Measurements from ENCODE around the gene MEIS2. TPM values are rescaled to one million over a fixed set of nuclear protein-coding genes. Genes with fewer than 3 reads are reported as not detected.

Gene MEIS2
- total and polyA plus RNA-seq, 2 of the 13 experiments (the other 11 are each of a cell fraction or from before 2014, with no cell fraction given) = 10.7 to 12.4 TPM

DNA sequence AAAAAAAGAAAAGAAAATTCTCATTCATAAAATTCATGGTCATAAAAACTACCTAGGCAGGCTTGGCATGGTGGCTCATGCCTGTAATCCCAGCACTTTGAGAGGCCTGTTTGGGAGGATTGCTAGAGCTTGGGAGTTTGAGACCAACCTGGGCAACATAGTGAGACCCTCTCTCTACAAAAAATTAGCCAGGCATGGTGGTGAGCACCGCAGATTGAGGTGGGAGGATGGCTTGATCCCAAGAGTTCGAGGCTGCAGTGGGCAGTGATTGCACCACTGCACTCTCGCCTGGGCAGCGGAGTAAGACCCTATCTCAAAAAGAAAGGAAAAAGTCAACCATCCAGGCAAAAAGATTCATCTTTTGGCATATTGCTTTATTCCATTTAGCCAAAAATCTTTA, 58.5 kb downstream of the MEIS2 start:
- Histone ChIP-seq H3K36me3 (replicated peaks in 1 of 2; ENCODE audit: control insufficient read depth in 1 of 2, insufficient read depth in 2 of 2, low read length in 2 of 2) (peaks cover 0 to 8% of the 10 kb centered on the region in 2 experiments; a peak in 2 of 5 replicates), H3K4me2 (ENCODE audit: low read depth, low read length) (no peak overlapping the region), H3K27ac (ENCODE audit: extremely low read length, insufficient read depth, low read length) (no peak overlapping the region), H3K4me3 (replicated peaks in 1 of 3; ENCODE audit: insufficient read depth in 1 of 3, low read depth in 2 of 3, low read length in 3 of 3) (no peak overlapping the region), H3K9me3 (ENCODE audit: low read length) (no peaks in the 10 kb centered on the region), H3K9ac (ENCODE audit: insufficient read depth, low read depth, low read length) (no peak overlapping the region), H2AFZ (ENCODE audit: low read length) (no peak overlapping the region), H3K27me3 (ENCODE audit: control insufficient read depth in 1 of 2, insufficient read depth in 2 of 2, low read length in 2 of 2) (no peaks in the 10 kb centered on the region), H4K20me1 (ENCODE audit: insufficient read depth, low read length) (no peaks in the 10 kb centered on the region), H3K4me1 (ENCODE audit: insufficient read depth, low read length) (peaks cover 46% of the 10 kb centered on the region), H3K79me2 (ENCODE audit: insufficient read depth, low read length) (no peaks in the 10 kb centered on the region)
- WGBS (ENCODE audit: low lambda C conversion rate) = 88% methylated on average over 4 of the region's 4 CpGs
- FAIRE-seq (no peak), DNase-seq (ENCODE audit: low spot score) (no peak), ATAC-seq (no peak)
- ChIA-PET CTCF (ENCODE audit: low intra/inter-chr PET ratio, low total read pairs) (no interaction called here), POLR2A (no interaction called here)
- intact Hi-C loops (cut with micrococcal nuclease; ENCODE audit: unreplicated experiment) (loop anchor here (2.0 to 10.0 kb wide), 3 partner anchors 59 to 107 kb away; partner anchors contain the start of gene MEIS2), in situ Hi-C loops (cut with HindIII; ENCODE audit: extremely low pct_ligation_motif_present, low pct_unique_long_range_greater_than_20kb) (loop anchor here (10.0 kb wide), 1 partner anchor 53 kb away; no protein-coding TSS in a partner anchor)
- TF ChIP-seq XRCC5 (optimal IDR thresholded peaks at IDR 0.05; ENCODE audit: low read length) (no peak), ZNF615 (CRISPR knock-in tag; IDR thresholded peaks at IDR 0.05; ENCODE audit: borderline replicate concordance) (no peak), SALL1 (CRISPR knock-in tag; IDR thresholded peaks at IDR 0.05) (no peak), POLR2AphosphoS5 (IDR thresholded peaks at IDR 0.05; ENCODE audit: low read depth, low read length) (no peak), ZBTB26 (CRISPR knock-in tag; IDR thresholded peaks at IDR 0.05; ENCODE audit: borderline replicate concordance) (no peak), TAF15 (IDR thresholded peaks at IDR 0.05; ENCODE audit: low read depth, low read length, poor library complexity, severe bottlenecking) (no peak), ZNF292 (CRISPR knock-in tag; IDR thresholded peaks at IDR 0.05; ENCODE audit: borderline replicate concordance, low read depth) (no peak), AHR (CRISPR knock-in tag; IDR thresholded peaks at IDR 0.05) (no peak), SIN3A (IDR thresholded peaks at IDR 0.05; ENCODE audit: borderline replicate concordance, low read depth, low read length) (no peak)
- TF ChIP-seq, protein P1, sequence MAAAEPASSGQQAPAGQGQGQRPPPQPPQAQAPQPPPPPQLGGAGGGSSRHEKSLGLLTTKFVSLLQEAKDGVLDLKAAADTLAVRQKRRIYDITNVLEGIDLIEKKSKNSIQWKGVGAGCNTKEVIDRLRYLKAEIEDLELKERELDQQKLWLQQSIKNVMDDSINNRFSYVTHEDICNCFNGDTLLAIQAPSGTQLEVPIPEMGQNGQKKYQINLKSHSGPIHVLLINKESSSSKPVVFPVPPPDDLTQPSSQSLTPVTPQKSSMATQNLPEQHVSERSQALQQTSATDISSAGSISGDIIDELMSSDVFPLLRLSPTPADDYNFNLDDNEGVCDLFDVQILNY (CRISPR knock-in tag; conservative IDR thresholded peaks at IDR 0.05) = no peak
- TF ChIP-seq, protein P2, sequence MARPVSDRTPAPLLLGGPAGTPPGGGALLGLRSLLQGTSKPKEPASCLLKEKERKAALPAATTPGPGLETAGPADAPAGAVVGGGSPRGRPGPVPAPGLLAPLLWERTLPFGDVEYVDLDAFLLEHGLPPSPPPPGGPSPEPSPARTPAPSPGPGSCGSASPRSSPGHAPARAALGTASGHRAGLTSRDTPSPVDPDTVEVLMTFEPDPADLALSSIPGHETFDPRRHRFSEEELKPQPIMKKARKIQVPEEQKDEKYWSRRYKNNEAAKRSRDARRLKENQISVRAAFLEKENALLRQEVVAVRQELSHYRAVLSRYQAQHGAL (CRISPR knock-in tag; IDR thresholded peaks at IDR 0.05; ENCODE audit: not compliant biosample characterization) = no peak
- BruUV-seq (replicated peaks) = no TSS peak

Measured in HepG2 (cell line).